Loucy (cell line): ENCODE measurements around the gene NBPF12.
"Not testable (repeated sequence)": the region's sequence is repeated elsewhere in the genome, so short reads cannot be mapped to it uniquely, and the experiment has no call there.

ENCODE experiments used
- CTCF ChIP-seq: fragments of 200-600 bp; sonication (generic); conservative IDR thresholded peaks from 2 replicates; pipeline ENCODE4 v1.5.1; 2014; ENCODE audit warnings: mild to moderate bottlenecking, antibody characterized with exemption, low read length
- EZH2phosphoT487 ChIP-seq: fragments of 200-600 bp; IDR thresholded peaks from 2 replicates; pipeline ENCODE4 v1.6.1; 2018; ENCODE audit warnings: antibody characterized with exemption, mild to moderate bottlenecking, moderate library complexity, borderline replicate concordance

- TF ChIP-seq CTCF, EZH2phosphoT487: not testable (repeated sequence)
These were observed 17.3 kb upstream of the NBPF12 start for GRCh38 chr1:146920811-146921210.
